IPS-18c (cell line): Measurements from ENCODE around the gene SLC5A9.
"Not testable (repeated sequence)": the region's sequence is repeated elsewhere in the genome, so short reads cannot be mapped to it uniquely, and the experiment has no call there.

ENCODE experiments used
- H3K4me3 ChIP-seq: 2 replicates; pipeline ENCODE4 v1.7.0; 2013; ENCODE audit warnings: low read depth, mild to moderate bottlenecking, low read length, moderate library complexity; ENCODE audit not compliant: insufficient read depth
- H3K9me3 ChIP-seq: one replicate; pipeline ENCODE4 v1.6.1; 2013; ENCODE audit warnings: mild to moderate bottlenecking, low read length, moderate library complexity; ENCODE audit not compliant: control insufficient read depth, insufficient read depth

The SLC5A9 gene

DNA sequence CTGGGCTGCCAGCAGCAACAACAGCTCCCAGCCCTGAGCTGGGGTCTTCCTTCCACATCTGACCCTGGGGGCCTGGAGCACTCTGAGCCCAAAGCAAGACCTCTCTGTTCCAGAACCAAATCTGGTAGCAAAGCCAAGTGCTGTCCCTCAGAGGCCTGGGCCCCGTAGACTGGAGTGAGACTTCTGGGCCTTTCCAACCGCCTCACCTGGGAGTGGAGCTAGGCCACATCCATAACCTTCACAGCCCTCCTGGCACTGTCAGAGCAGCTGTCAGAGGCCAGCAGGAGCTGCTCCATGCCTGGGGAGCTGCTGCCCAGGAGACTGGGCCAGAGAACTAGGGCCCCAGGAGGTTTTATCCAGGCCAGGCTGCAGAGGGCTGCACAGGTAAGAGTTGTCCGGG is 15.4 kb upstream of the SLC5A9 start:
- Histone ChIP-seq H3K9me3 (no peaks in the 10 kb centered on the region), H3K4me3 (no peak overlapping the region)

DNA sequence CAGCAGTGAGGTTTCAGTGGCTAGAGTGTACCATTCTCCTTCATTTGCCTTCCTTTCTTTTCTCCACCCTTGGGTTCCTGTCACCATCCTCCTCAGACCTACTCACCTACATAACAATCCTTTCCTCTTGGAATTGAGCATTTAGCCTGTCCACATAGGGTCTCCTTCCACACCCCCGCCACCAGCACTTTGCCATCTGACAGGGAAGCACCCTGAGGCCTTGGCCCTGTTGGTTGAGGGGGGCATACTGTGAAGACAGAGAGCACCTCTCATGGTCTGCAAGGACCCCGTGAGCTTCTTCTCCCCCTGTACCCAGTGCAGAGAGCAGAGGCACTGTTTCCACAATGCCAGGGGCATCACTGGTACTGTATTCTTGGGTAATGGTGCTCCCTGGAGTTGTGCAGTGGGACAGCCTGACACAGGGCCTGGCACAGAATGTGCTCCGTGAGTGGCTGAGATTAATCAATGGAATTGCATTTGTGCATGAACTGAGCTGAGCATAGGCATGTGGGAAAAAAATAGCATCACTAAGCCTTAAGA is 14.9 kb upstream of the SLC5A9 start:
- Histone ChIP-seq H3K9me3 (no peaks in the 10 kb centered on the region), H3K4me3 (no peak overlapping the region)

DNA sequence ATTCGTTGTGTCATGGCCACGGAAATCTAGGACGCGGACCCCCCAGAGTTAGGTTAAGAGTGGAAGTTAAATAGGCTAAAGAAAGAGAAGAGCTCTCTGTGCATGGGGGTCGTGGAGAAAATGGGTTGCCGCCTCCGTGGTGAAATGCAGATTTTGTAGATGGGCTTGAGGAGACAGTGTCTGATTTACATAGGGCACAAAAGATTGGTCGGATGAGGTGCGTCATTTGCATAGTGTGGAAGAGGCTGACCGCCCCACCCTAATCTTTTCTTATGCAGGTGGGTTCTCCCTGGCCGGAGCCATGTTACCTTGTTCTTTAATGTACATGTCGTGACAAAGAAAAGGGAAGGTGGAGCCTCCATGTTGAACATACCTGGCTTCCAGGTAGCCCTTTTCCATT is 14.3 kb upstream of the SLC5A9 start:
- Histone ChIP-seq H3K4me3 (no peak overlapping the region), H3K9me3 (no peaks in the 10 kb centered on the region)

DNA sequence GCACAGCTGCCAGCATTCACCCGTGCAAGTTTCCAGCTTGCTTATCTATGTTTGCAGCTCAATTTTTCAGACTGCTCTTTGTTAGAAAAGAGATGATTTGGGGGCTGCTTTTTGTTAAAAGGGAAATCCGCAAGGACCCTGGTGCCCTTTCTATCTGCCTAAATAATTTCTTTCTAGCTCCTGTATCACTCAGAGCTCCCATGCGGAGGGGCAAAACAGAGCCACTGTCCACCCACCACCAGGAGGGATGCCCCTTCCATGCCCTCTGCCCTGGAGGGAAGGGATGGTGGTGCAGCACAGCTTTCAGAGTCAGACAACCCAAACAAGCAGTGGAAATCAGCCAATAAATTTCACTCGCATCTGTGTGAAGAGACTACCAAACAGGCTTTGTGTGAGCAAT is 13.9 kb upstream of the SLC5A9 start:
- Histone ChIP-seq H3K9me3 (no peaks in the 10 kb centered on the region), H3K4me3 (no peak overlapping the region)

DNA sequence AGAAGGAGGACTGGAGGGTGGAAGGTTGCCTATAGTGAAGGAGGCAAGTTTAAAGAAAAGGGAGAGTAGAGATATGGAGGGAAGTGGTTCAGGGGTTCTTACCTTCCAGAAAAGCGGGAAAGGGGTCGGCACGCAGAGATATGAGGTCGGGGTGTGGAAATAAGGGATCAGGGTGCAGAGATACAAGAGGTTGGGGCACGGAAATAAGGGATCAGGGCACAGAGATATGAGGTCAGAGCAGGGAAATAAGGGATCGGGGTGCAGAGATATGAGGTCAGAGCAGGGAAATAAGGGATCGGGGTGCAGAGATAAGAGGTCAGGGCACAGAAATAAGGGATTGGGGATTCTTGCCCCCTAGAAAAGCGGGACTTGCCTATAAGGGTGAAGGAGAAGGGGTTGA is 9.1 kb upstream of the SLC5A9 start:
- H3K4me3 ChIP-seq, result not testable (repeated sequence)

DNA sequence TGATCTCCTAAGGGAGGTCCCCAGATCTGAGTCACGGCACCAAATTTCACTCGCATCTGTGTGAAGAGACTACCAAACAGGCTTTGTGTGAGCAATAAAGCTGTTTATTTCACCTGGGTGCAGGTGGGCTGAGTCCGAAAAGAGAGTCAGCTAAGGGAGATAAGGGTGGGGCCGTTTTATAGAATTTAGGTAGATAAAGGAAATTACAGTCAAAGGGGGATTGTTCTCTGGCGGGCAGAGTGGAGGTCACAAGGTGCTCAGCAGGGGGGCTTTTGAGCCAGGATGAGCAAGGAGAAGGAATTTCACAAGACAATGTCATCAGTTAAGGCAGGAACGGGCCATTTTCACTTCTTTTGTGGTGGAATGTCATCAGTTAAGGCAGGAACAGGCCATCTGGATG is 8.2 kb upstream of the SLC5A9 start:
- H3K9me3 ChIP-seq, H3K4me3 ChIP-seq: not testable (repeated sequence)

More for the DNA sequence above, 9.1 kb upstream of the SLC5A9 start:
- H3K9me3 ChIP-seq, result not testable (repeated sequence)

DNA sequence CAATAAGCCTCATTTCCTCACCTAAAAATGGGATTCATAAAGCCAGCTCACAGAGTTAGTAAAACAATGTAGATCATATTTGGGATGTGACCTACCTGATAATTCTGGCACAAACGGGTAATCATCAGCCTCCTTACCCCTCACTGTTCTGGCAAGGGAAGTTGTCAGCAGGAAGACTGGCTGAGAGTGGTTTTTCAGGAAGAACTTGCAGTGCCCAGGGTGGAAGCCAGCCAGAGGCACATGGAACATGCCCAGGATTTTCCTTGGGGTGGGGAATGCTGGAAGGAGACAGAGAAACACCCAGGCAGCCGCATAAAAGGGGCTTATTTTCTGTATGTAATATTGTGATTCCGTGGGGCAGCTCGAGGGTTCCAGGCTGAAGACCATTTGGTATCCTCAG is 7.7 kb upstream of the SLC5A9 start:
- Histone ChIP-seq H3K4me3 (no peak overlapping the region), H3K9me3 (no peaks in the 10 kb centered on the region)

DNA sequence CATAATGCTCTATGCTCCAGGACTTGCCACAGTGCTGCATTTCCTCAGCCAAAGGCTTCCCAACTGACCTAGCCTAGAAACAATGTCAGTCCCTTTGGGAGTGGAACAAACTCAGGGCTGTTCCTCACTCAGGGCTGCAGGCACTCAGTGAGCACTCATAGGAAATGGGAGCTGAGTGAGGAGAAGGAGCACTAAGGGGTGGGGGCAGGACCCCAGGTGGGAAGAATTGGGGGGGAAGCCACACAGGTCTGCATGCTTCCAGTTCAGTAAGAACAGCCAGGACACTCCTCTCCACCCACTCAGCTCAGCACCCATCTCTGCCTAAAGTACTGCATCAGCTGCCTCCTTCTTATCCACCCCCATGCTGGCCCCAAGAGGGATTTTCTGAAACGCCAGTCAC is 7.3 kb upstream of the SLC5A9 start:
- H3K4me3 ChIP-seq, result no peak overlapping the region
- H3K9me3 ChIP-seq, result no peaks in the 10 kb centered on the region

DNA sequence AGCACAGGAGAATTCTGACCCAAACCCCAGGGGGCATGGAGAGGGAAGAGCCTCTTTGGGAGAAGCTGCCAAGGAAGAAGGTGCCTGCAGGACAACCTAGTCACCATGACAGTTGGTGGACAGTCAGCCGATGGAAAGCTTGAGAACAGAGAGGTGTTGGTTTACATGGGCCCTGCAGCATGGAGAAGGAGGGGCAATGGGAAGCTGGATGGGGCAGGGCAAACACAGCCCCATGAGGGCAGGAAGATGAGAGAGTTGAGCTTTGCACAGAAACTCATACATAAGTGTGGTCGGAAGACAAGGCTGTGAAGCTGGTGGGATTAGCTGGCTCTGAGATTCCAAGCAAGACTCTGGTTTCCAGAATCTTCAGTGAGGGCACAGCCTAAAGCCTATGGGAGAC is 6.6 kb upstream of the SLC5A9 start:
- Histone ChIP-seq H3K4me3 (no peak overlapping the region), H3K9me3 (no peaks in the 10 kb centered on the region)

DNA sequence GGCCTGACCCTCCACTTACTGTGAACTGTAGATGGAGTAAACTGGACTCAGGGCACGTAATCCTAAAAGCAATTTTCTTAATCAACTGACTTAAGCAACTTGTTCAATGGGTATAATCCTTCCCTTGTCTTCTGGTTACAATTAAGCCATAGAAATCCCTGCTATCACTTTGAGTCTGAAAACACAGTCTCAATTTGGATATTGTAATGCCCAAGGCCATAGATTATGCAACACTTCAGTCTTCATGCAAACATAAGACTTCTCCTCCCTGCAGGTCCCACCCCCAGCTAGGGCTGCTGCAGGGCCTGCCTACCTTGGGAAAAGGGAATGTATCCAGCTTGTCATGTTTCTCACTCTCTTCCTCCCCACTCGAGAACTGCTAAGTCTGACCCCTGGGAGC is 6.2 kb upstream of the SLC5A9 start:
- H3K9me3 ChIP-seq, result no peaks in the 10 kb centered on the region

DNA sequence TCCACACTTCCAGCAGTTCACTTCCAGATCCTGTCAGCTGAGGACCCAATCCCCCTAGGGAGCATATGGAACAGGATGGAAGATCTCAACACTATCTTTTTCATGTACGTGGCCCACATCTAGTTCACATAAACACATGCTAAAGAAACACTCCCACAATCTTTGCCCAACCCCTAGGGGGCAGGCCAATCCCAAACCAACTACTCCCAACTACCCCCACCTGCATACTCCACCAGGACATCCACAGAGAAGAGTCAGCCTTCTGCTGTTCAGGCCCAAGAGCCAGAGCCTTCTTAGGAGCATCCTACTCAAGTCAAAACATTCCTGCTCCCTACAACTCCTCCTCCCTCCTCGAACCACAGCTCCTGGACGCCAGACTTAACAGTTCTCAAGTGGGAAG is 5.6 kb upstream of the SLC5A9 start:
- H3K9me3 ChIP-seq, result no peaks in the 10 kb centered on the region
- no peak overlapping the region for H3K4me3 ChIP-seq

More for the DNA sequence above, 6.2 kb upstream of the SLC5A9 start:
- H3K4me3 ChIP-seq, result no peak overlapping the region

DNA sequence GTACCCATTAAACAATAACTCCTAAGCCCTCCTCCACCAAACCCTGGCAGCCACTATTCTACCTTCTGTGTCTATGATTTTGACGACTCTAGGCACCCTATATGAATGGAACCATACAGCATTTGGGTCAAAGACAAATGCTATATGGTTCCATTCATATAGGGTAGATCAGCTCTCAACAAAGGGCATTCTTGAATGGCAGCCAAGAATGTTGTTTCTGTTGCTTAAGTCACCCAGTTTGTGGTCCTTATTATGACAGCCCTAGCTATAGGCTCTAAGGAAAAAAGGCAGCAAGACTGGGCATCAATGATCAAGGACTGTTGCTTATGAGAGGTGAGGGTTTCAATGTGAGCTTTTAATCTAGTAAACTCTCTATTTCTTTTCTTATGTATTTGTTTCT is 4.7 kb upstream of the SLC5A9 start:
- Histone ChIP-seq H3K4me3 (no peak overlapping the region), H3K9me3 (no peaks in the 10 kb centered on the region)

DNA sequence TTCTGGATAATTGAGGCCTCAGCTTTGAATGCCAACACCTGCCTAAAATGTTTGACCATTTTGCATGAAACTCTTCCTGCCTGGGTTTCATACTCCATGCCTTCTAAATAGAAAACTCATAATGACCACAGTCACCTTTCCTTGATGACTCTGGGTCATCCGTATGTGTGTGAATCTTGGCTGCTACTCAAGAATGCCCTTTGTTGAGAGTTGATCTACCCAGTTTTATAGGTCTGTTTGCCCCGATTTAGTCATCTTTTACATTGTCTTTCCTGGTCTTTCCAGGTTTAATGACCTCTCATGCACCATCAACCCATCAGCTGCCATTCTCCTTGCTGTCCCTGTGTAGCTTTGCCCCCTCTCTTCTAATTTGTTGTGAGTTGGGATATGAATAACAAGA is 2.7 kb upstream of the SLC5A9 start:
- Histone ChIP-seq H3K9me3 (no peaks in the 10 kb centered on the region), H3K4me3 (no peak overlapping the region)

DNA sequence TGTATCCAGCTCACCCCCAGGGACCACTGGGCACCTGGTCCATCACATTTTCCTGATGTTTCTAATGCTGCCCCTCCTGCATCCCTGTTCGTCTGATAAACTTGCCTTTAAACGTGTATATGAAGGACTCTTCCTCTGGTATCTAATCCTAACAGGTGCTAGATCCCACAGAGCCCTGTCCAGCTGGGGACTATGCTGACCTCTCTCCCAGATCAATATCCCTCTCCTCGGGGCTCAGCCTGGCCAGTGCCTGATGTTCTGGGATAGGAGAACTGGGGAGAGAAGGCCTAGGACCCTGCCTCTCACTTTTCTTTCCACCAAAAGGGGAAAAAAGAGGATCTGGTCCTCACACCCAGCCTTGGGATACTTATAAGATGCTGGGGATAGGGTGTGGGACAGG is 1.4 kb upstream of the SLC5A9 start:
- H3K4me3 ChIP-seq, result no peak overlapping the region

DNA sequence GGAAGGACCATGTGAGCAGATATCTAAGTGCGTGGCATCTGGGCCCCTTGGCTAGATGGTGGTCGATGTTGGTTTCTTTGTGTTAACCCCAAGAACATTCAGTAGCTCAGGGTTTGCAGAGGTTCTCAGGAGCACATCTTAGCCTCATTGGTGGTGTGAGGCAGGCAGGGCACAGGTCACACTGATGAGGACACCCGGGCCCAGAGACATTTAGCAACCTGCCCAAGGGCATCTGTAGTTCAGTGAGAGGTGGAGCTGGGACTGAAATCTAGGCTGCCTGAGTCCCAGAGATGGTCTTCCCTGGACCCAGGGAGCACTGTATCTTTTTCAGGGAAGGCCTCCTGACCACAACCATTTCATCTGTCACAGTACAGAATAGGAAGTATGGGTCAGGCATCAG is 859 bp upstream of the SLC5A9 start:
- no peak overlapping the region for H3K4me3 ChIP-seq
- H3K9me3 ChIP-seq, result no peaks in the 10 kb centered on the region

More for the DNA sequence above, 1.4 kb upstream of the SLC5A9 start:
- no peaks in the 10 kb centered on the region for H3K9me3 ChIP-seq

DNA sequence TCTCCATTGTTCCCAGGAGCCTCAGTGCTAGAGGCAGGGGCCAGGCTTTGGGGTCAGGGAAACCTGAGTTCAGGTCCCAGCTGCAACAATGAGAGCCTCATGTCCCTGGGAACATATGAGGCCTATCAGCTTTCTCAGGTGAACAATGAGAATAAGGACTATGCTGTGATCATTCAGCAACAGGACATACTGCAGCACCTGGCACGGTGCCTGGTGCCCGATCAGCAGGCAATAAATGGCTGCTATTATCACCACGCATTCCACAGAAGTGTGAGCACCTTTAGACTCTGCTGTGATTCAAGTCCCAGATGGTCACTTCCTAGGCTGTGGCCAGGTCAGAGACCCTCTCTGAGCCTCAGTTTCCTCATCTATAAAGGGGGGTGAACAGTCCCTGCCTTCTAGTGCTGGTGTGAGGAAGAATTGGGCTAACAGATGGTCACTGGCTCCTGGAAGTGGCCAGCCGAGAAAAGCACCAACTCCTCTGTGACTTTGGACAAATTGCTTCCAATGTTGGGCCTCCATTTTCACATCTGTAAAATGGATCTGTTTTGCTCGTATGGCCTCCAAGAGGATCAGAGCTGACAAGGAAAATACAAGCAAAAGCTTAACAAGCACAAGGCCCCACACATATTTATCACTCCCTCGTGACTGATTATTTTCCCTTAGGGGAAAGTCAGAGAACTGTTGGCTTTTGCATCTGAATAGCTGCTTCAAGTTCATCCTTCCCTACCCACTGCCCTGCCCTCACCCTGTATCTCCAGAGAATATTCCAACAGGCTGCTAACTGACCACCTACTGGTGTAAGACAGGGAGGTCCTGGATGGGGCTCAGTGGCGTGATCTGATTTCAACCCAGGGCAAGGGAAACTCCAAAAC is 1.1 kb downstream of the SLC5A9 start:
- Histone ChIP-seq H3K4me3 (no peak overlapping the region), H3K9me3 (no peaks in the 10 kb centered on the region)

DNA sequence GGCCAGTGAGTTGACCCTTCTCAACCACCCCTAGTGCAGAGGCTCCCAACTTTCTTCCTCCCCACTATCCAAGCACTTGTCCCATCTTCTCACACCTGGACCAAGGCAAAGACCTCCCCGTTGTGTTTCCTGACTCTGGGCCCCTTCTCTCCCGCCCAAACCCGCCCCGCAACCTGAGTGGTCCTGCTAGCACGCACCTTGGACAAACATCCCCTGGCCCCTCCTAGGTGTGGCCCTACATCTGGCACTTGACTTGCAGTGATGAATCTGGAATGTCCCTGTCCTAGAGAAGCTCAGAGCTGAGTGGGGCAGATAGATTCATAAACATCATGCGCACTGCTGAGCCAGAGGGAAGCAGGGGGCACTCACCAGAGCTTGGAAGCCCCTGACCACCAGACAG is 2.3 kb downstream of the SLC5A9 start:
- Histone ChIP-seq H3K4me3 (no peak overlapping the region), H3K9me3 (no peaks in the 10 kb centered on the region)

DNA sequence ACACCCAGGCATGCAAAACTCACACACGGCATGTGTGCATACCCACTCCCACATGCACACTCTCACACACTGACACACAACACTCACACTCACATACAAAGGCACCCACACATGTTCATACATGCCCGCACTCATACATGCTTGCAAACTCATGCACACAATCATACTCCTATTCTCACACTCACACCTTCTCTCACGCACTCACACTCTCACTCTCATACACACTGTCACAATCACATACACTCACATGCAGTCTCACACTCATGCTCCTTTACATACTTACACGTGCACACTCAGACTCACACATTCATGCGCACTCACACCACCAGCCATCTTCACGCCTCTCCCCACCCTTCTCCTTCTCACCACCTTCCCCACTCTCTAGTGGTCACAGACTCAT is 3.1 kb downstream of the SLC5A9 start:
- Histone ChIP-seq H3K9me3 (no peaks in the 10 kb centered on the region), H3K4me3 (no peak overlapping the region)
